K562 (cell line): ENCODE results near the gene MT1HL1. TPM values are rescaled to one million over a fixed set of nuclear protein-coding genes. Genes with fewer than 3 reads are reported as not detected.
A peak's percentile ranks its signal among the peaks of the same experiment; 100 is the strongest.

Experiments used
- ATAC-seq: fragments of 200-7000 bp; cut with Tn5 transposase; 3 replicates; pipeline ENCODE4 v1.9.1; 2020; ENCODE audit warnings: moderate library complexity
- BruUV-seq: library from RNA; stranded (reverse); fragments of 400-500 nt; replicated peaks from 2 replicates; lab custom pipeline; 2021; lab: Mats Ljungman, UMichigan
- CTCF ChIA-PET: fragments of 300-600 bp; formaldehyde crosslinking; extraction: SDS; loops from one replicate; lab custom pipeline; 2021; ENCODE audit warnings: low intra/inter-chr PET ratio; lab: Yijun Ruan, JAX
- POLR2A ChIA-PET: fragments of 300-600, 350-650 bp; sonication (Branson Sonifier 250); formaldehyde crosslinking; extraction: SDS; loops from one replicate; lab custom pipeline; 2021; ENCODE audit warnings: antibody characterized with exemption, inconsistent platforms; lab: Yijun Ruan, JAX
- DNase-seq, 4 experiments: peaks; one replicate each; pipeline versions ENCODE4 v3.0.0 to v3.0.0-alpha.2; 2011 to 2018; ENCODE audit warnings: low spot score in 3 of 4, mixed read lengths in 3 of 4; ENCODE audit errors: extremely low read depth in 1 of 4
- FAIRE-seq: peaks from 2 replicates; lab custom pipeline; 2011; peaks lifted over from hg19 to GRCh38; lab: Jason Lieb, UNC
- H2AFZ ChIP-seq: 2 replicates; pipeline ENCODE4 v1.6.0; 2011; ENCODE audit warnings: low read depth, low read length, control low read depth, inconsistent platforms
- H3K27ac ChIP-seq: fragments of 200-600 bp; 3 replicates; pipeline ENCODE4 v1.8.0; 2011; ENCODE audit warnings: low read depth, mild to moderate bottlenecking, control low read depth, inconsistent platforms, low read length, moderate library complexity, mixed read lengths; ENCODE audit errors: extremely low read depth
- H3K27me3 ChIP-seq, 2 experiments: fragments of 300-600 bp in 1 of 2; 2 replicates in 1 of 2; 3 replicates in 1 of 2; pipeline versions ENCODE4 v1.6.0 to v1.8.0; 2011; ENCODE audit warnings: inconsistent platforms in 2 of 2, low read length in 2 of 2, mild to moderate bottlenecking in 1 of 2, mixed read lengths in 1 of 2, moderate library complexity in 1 of 2; ENCODE audit not compliant: control insufficient read depth in 2 of 2, insufficient read depth in 2 of 2
- H3K36me3 ChIP-seq: fragments of 300-600 bp; 3 replicates; pipeline ENCODE4 v1.8.0; 2011; ENCODE audit warnings: mild to moderate bottlenecking, low read length, inconsistent platforms; ENCODE audit not compliant: control insufficient read depth, insufficient read depth
- H3K4me1 ChIP-seq, 2 experiments: fragments of 200-600 bp in 1 of 2; replicated peaks in 1 of 2; 2 replicates in 1 of 2; 3 replicates in 1 of 2; pipeline versions ENCODE4 v1.5.1 to v1.8.0; 2011; ENCODE audit warnings: inconsistent platforms in 2 of 2, low read length in 2 of 2, mild to moderate bottlenecking in 1 of 2, mixed read lengths in 1 of 2, moderate library complexity in 1 of 2; ENCODE audit not compliant: control insufficient read depth in 2 of 2, insufficient read depth in 2 of 2
- H3K4me2 ChIP-seq: 2 replicates; pipeline ENCODE4 v1.6.1; 2011; ENCODE audit warnings: low read length, control low read depth, inconsistent platforms, mixed read lengths; ENCODE audit not compliant: insufficient read depth
- H3K4me3 ChIP-seq: fragments of 200-600 bp; sonication (generic), shearing (Covaris generic); 2 replicates; pipeline ENCODE4 v1.5.1; 2016; ENCODE audit warnings: control low read depth, inconsistent platforms
- H3K79me2 ChIP-seq: fragments of 200-600 bp; 3 replicates; pipeline ENCODE4 v1.8.0; 2011; ENCODE audit warnings: low read length, inconsistent platforms; ENCODE audit not compliant: control insufficient read depth, insufficient read depth
- H3K9ac ChIP-seq, 2 experiments: 2 replicates each; pipeline versions ENCODE4 v1.6.0 to v1.6.1; 2011; ENCODE audit warnings: low read depth in 2 of 2, low read length in 2 of 2, control low read depth in 1 of 2, inconsistent platforms in 1 of 2, mild to moderate bottlenecking in 1 of 2, mixed read lengths in 1 of 2; ENCODE audit not compliant: insufficient read depth in 1 of 2
- H3K9me1 ChIP-seq: one replicate; pipeline ENCODE4 v1.6.0; 2011; ENCODE audit warnings: inconsistent platforms, mild to moderate bottlenecking, low read length, moderate library complexity; ENCODE audit not compliant: control insufficient read depth, insufficient read depth
- H3K9me3 ChIP-seq: replicated peaks from 2 replicates; pipeline ENCODE4 v1.5.1; 2011; ENCODE audit warnings: low read depth, low read length, inconsistent platforms; ENCODE audit not compliant: control insufficient read depth, insufficient read depth
- H4K20me1 ChIP-seq: replicated peaks from 2 replicates; pipeline ENCODE4 v1.6.1; 2011; ENCODE audit warnings: low read length, inconsistent platforms, mixed read lengths; ENCODE audit not compliant: control insufficient read depth, insufficient read depth
- ARNT ChIP-seq, 2 experiments: fragments of 450-650 bp; IDR thresholded peaks; 2 replicates each; pipeline ENCODE4 v1.6.1; 2016; ENCODE audit warnings: mild to moderate bottlenecking in 1 of 2
- ETV1 ChIP-seq: fragments of 450-650 bp; conservative IDR thresholded peaks from 2 replicates; pipeline ENCODE4 v1.6.1; 2016; ENCODE audit warnings: missing genetic modification characterization, control low read depth, low read depth, missing compliant biosample characterization
- NFIC ChIP-seq: fragments of 450-650 bp; IDR thresholded peaks from 2 replicates; pipeline ENCODE4 v1.6.1; 2017; ENCODE audit warnings: mild to moderate bottlenecking, inconsistent platforms
- NFIX ChIP-seq: fragments of 250-450 bp; sonication (Bioruptor Pico); IDR thresholded peaks from 2 replicates; pipeline ENCODE4 v1.4.0; 2020; ENCODE audit warnings: low read depth, mild to moderate bottlenecking, moderate library complexity
- OTX1 ChIP-seq: fragments of 450-650 bp; formaldehyde crosslinking; IDR thresholded peaks from 2 replicates; pipeline ENCODE4 v1.4.0; 2022; ENCODE audit warnings: mild to moderate bottlenecking
- RNF2 ChIP-seq: sonication (generic); IDR thresholded peaks from 2 replicates; pipeline ENCODE4 v1.6.1; 2016
- WGBS: fragments of 100-300 bp; shearing (Covaris generic); methylation state at CpG from one replicate; pipeline ENCODE4 v1.1.6; 2016; ENCODE audit warnings: low coverage, mixed read lengths; ENCODE audit not compliant: insufficient coverage; ENCODE audit errors: missing lambda C conversion rate; 5-methylcytosine and 5-hydroxymethylcytosine counted together
- in situ Hi-C: fragments of 300-500 bp; cut with MboI; formaldehyde crosslinking; loops from 4 replicates; pipeline ENCODE4 v1.15.0; 2018; ENCODE audit warnings: inconsistent platforms, mixed read lengths
- intact Hi-C: fragments of 100-400 bp; cut with micrococcal nuclease; formaldehyde crosslinking; loops from 2 replicates; pipeline ENCODE4 v1.14.2; 2022
- polyA plus RNA-seq, 8 experiments: library from polyadenylated mRNA; depleted of rRNA in 4 of 8; stranded (reverse) in 5 of 8; unstranded in 3 of 8; fragments of >200 nt; fragmentation: Nextera tagmentation in 2 of 8; fragmentation: Illumina TruSeq in 1 of 8; extraction: Ambion mirVana in 2 of 8; extraction: Trizol in 1 of 8; gene quantifications; 2 replicates each; pipeline versions ENCODE4 v1.2.1 to v1.2.3, GENCODE V29; 2011 to 2014; ENCODE audit warnings: inconsistent platforms in 1 of 8, missing spikeins in 1 of 8
- total RNA-seq, 7 experiments: library from RNA; depleted of rRNA in 6 of 7; stranded (reverse); fragments of >200 nt in 6 of 7; fragmentation: Illumina TruSeq in 2 of 7; extraction: Trizol in 2 of 7; gene quantifications; 2 replicates each; pipeline versions ENCODE4 v1.2.1 to v1.2.3, GENCODE V29; 2011 to 2021; ENCODE audit warnings: low replicate concordance in 1 of 7

Gene MT1HL1
- total and polyA plus RNA-seq, 9 of the 15 experiments (the other 6 are each of a cell fraction or from before 2014, with no cell fraction given), result not detected

DNA sequence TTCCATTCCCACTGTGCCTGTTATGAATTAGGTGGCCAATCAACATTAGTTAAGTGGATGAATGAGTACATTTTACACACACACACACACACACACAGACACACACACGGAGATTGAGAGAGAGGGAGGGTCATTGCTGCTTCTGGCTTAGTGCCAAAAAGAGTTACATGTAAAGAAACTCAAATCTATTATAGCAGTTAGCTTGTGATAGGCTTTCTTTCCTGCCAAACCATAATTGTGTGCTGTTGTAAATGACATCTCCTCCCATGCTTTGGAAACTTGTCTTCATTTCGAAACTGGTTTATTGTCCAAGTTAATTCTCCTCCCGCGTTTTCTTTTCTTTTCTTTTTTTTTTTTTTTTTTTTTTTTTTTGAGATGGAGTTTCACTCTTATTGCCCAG is 1.4 kb upstream of the MT1HL1 start:
- Histone ChIP-seq H3K36me3 (no peaks in the 10 kb centered on the region), H3K4me3 (no peak overlapping the region), H3K4me2 (no peak overlapping the region), H3K27ac (no peak overlapping the region), H3K9ac (no peak overlapping the region), H2AFZ (no peak overlapping the region), H3K79me2 (no peaks in the 10 kb centered on the region), H4K20me1 (no peaks in the 10 kb centered on the region), H3K27me3 (peaks cover 30 to 41% of the 10 kb centered on the region in 2 experiments), H3K9me1 (no peaks in the 10 kb centered on the region), H3K4me1 (peaks cover 0 to 3% of the 10 kb centered on the region in 2 experiments; a peak in 1 of 5 replicates), H3K9me3 (no peaks in the 10 kb centered on the region)
- ATAC-seq (no peak), FAIRE-seq (no peak), DNase-seq (no peak)
- in situ Hi-C loops (no loop called here), intact Hi-C loops (no loop called here)
- ChIA-PET POLR2A (no interaction called here), CTCF (no interaction called here)
- WGBS, result 0% methylated on average over 2 of the region's 4 CpGs
- no TSS peak for BruUV-seq
- peak; percentile 92 for TF ChIP-seq NFIX (CRISPR knock-in tag)
- TF ChIP-seq ARNT (IDR thresholded peaks at IDR 0.05), result no peak
- TF ChIP-seq OTX1 (CRISPR knock-in tag), result no peak
- TF ChIP-seq NFIC, result peak; percentile 98

DNA sequence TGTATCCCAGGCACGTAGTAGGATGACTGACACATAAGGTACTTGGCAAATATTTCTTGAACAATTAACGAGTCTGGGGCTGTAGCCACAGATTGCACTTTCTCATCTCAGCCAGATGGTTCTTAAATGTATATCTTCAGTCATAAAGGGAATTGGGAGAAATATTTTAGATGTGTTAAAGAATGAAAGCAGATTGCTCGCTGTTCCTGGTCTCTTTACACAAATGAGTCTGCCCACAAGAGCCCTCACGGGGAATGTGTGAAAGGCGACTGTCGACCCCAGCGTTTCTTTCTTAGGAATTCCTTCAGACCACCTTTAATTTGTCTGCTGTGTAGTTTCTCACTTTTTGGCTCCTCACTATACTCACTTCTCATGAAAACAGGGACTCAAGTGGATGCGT is 725 bp downstream of the MT1HL1 start:
- intact Hi-C loops (no loop called here), in situ Hi-C loops (no loop called here)
- H3K36me3 ChIP-seq, result no peaks in the 10 kb centered on the region
- WGBS, result under 1% methylated on average over 8 of the region's 8 CpGs
- H3K9ac ChIP-seq, result no peak overlapping the region
- H3K4me1 ChIP-seq, result peaks cover 0 to 3% of the 10 kb centered on the region in 2 experiments; a peak in 1 of 5 replicates
- H3K4me2 ChIP-seq, result no peak overlapping the region
- TF ChIP-seq RNF2, result 0 out of 2 replicates have a peak, but pooled peaks have one; percentile 21
- no peak for TF ChIP-seq ETV1 (tag)
- FAIRE-seq (no peak), DNase-seq (no peak), ATAC-seq (no peak)
- no TSS peak for BruUV-seq
- no peak overlapping the region for H2AFZ ChIP-seq
- H3K4me3 ChIP-seq, result no peak overlapping the region
- H3K27me3 ChIP-seq, result peaks cover 36 to 54% of the 10 kb centered on the region in 2 experiments
- H3K27ac ChIP-seq, result no peak overlapping the region
- ChIA-PET POLR2A (no interaction called here), CTCF (no interaction called here)
- H3K9me1 ChIP-seq, result no peaks in the 10 kb centered on the region
- no peaks in the 10 kb centered on the region for H3K9me3 ChIP-seq
- H3K79me2 ChIP-seq, result no peaks in the 10 kb centered on the region
- H4K20me1 ChIP-seq, result no peaks in the 10 kb centered on the region
